NT2/D1 (cell line): ENCODE data around the gene CSTF2T.

Experiments used
- DNase-seq: peaks from one replicate; pipeline ENCODE4 v3.0.0-alpha.2; 2011; ENCODE audit warnings: low read depth, low spot score
- H3K27me3 ChIP-seq: 2 replicates; pipeline ENCODE4 v1.6.0; 2011; ENCODE audit warnings: mild to moderate bottlenecking; ENCODE audit not compliant: insufficient read length, insufficient read depth
- H3K36me3 ChIP-seq: 2 replicates; pipeline ENCODE4 v1.6.1; 2011; ENCODE audit warnings: mild to moderate bottlenecking, low read length, mixed read lengths; ENCODE audit not compliant: insufficient read depth, insufficient read length
- H3K4me1 ChIP-seq: 2 replicates; pipeline ENCODE4 v1.5.1; 2011; ENCODE audit not compliant: insufficient read depth, insufficient read length
- H3K4me3 ChIP-seq: 2 replicates; pipeline ENCODE4 v1.5.1; 2011; ENCODE audit warnings: low read depth; ENCODE audit not compliant: insufficient read length
- H3K9ac ChIP-seq: 2 replicates; pipeline ENCODE4 v1.6.0; 2011; ENCODE audit warnings: low read depth; ENCODE audit not compliant: insufficient read length
- H3K9me3 ChIP-seq: 2 replicates; pipeline ENCODE4 v1.5.1; 2011; ENCODE audit warnings: mild to moderate bottlenecking, low read length; ENCODE audit not compliant: insufficient read depth
- SUZ12 ChIP-seq: IDR thresholded peaks from 2 replicates; pipeline ENCODE4 v1.6.1; 2011; ENCODE audit not compliant: insufficient read length, insufficient read depth; ENCODE audit errors: extremely low read depth
- YY1 ChIP-seq: IDR thresholded peaks from 2 replicates; pipeline ENCODE4 v1.6.1; 2011; ENCODE audit not compliant: insufficient read length, insufficient read depth
- ZNF274 ChIP-seq: IDR thresholded peaks from 2 replicates; pipeline ENCODE4 v1.6.1; 2011; ENCODE audit warnings: mild to moderate bottlenecking, low read depth, low read length

CSTF2T gene, protein sequence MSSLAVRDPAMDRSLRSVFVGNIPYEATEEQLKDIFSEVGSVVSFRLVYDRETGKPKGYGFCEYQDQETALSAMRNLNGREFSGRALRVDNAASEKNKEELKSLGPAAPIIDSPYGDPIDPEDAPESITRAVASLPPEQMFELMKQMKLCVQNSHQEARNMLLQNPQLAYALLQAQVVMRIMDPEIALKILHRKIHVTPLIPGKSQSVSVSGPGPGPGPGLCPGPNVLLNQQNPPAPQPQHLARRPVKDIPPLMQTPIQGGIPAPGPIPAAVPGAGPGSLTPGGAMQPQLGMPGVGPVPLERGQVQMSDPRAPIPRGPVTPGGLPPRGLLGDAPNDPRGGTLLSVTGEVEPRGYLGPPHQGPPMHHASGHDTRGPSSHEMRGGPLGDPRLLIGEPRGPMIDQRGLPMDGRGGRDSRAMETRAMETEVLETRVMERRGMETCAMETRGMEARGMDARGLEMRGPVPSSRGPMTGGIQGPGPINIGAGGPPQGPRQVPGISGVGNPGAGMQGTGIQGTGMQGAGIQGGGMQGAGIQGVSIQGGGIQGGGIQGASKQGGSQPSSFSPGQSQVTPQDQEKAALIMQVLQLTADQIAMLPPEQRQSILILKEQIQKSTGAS

DNA sequence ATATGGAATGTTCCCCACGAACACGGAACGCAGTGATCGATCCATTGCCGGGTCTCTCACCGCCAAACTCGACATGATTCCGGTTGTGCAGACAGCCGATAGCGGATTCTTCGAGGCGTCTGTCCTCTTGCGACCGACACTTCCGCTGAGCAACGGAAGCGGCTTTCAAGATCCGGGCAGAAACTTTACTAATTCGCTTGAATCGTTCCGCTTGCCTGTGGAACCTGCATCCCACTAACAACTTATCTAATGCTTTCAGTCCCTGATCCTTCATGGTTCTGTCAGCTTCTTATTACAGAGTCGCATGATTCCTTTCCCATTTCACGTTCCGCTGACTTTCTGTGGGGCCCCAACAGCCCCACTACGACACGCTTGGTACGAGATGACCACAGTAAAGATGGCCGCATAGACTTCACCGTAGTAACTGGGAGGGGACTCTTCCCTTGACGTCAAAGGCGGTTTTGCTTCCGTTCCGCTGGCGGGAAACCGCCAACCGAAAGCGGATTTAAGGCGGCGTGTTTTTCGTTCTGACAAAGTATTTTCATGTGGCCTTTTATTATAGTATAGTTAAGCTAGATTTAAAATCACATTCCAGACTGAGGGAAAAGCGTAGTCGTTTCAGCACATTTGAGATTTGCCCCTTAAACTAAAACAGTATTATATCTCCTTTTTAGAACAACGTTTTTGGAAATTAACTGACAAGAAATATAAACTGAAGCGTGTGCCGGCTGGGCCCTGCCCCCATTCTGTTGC is at the start of gene CSTF2T:
TSS of gene CSTF2T (minus strand) at position 121 of the 753 bp plus-strand sequence. CDS start at position 75, 46 bp downstream.
- TF ChIP-seq YY1 (peak; percentile 89), ZNF274 (no peak), SUZ12 (no peak)
- Histone ChIP-seq H3K9ac (peak within 1 kb of the TSS; percentile 70), H3K4me1 (no peaks in the 10 kb centered on the region), H3K9me3 (peaks cover 10% of the 10 kb centered on the region; the same call in 1 of the 2 replicates), H3K27me3 (no peaks in the 10 kb centered on the region), H3K4me3 (peak within 1 kb of the TSS; percentile 53), H3K36me3 (peaks cover 12% of the 10 kb centered on the region)
- peak; percentile 54 for DNase-seq

DNA sequence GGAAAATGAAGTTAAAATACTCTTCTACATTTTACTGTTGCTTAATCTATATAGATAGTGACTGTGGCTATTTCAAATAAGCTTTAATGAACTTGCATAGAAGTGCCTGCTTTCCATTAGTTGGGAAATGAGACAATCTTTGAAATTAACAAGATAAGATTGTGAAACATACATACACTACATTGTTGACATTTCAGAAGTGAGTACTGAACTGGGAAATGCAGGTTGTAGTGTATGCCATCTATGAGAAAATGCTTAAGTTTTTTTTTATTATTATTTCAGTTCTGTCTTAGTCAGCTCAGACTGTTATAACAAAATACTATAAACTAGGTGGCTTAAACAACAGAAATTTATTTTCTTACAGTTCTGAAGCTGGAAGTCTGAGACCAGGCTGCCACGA is 49.6 kb upstream of the CSTF2T start:
- H3K27me3 ChIP-seq: no peaks in the 10 kb centered on the region
- no peak for DNase-seq
- H3K9me3 ChIP-seq: no peaks in the 10 kb centered on the region
- no peak overlapping the region for H3K4me3 ChIP-seq
- no peaks in the 10 kb centered on the region for H3K4me1 ChIP-seq
- TF ChIP-seq SUZ12: no peak
- TF ChIP-seq YY1: no peak
- TF ChIP-seq ZNF274: no peak
- H3K9ac ChIP-seq: no peak overlapping the region
- H3K36me3 ChIP-seq: no peaks in the 10 kb centered on the region

DNA sequence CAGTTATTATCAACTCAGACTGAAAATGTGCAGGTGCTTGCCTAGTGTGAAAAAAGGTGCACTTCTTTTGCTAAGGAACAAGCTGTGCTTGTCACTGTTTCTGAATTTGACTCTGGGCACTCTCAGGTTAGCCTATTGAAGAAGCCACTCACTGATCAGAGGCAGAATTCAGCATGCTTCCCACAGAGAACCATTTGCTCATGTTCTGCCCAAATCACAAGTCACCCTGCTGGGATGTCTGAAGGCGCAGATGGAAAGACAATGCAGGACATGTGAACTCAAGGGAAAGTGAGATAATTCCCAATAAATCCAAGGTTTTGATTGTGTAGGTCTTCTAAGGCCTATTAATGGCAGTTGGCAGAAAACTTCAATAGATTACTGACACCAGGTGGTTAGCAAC is 47.8 kb upstream of the CSTF2T start:
- Histone ChIP-seq H3K4me3 (no peak overlapping the region), H3K9me3 (no peaks in the 10 kb centered on the region), H3K27me3 (no peaks in the 10 kb centered on the region), H3K36me3 (no peaks in the 10 kb centered on the region), H3K9ac (no peak overlapping the region), H3K4me1 (no peaks in the 10 kb centered on the region)
- no peak for TF ChIP-seq YY1
- no peak for TF ChIP-seq ZNF274
- TF ChIP-seq SUZ12: no peak
- no peak for DNase-seq

DNA sequence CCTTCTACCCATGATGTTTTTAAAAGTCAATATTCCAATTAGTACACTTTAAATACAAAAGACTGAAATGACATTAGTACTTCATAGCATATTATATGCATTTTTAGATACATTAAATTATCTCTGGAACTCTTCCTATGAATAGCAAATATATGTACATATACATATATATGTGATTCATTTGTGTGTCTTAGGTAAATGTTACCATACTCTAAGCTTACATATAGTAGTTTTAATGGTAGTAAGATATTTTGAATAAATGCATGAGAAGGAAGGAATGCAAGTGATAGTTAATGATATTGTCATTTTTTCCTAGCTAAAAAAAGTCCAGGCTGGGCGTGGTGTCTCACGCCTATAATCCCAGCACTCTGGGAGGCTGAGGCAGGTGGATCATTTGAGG is 46.0 kb upstream of the CSTF2T start:
- H3K9ac ChIP-seq: no peak overlapping the region
- H3K9me3 ChIP-seq: no peaks in the 10 kb centered on the region
- no peaks in the 10 kb centered on the region for H3K36me3 ChIP-seq
- TF ChIP-seq ZNF274 (no peak), SUZ12 (no peak), YY1 (no peak)
- no peaks in the 10 kb centered on the region for H3K27me3 ChIP-seq
- DNase-seq: no peak
- no peaks in the 10 kb centered on the region for H3K4me1 ChIP-seq
- H3K4me3 ChIP-seq: no peak overlapping the region

DNA sequence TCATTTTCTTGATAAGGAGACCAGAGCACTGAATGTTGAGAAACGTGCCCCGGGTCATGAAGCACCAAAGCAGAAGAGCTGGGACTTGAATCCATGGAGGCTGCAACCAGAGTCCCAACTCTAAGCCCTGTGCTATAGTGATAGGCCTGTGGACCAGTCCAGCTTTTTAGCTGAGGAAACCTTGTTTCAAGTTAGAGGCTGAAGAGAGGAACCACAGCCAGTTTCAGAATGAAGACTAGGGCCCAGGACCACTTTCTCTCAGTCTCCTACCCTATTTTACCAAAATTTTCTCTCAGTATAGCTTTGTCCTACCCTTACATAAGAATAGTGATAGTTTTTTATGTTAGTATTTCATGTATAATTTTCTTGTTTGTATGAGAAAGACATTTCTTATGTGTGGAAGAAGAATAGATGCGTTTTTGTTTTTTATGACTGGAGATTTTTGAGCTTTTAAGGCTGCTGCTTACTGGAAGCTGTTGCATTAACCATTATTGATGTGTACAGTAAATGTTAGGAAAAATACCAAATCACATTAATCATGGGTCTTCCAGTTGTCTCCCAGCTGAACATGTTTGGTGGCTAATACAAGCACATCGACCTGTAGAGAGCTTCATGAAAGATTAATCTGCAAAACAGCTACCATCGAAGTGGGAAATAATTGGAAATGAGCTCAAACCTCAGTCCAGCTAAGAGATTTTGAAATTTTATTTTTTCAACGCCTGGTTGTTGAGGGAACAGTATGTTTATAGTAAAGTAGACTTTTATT is 45.0 kb upstream of the CSTF2T start:
- no peak overlapping the region for H3K4me3 ChIP-seq
- TF ChIP-seq ZNF274: no peak
- no peak for TF ChIP-seq YY1
- no peak for TF ChIP-seq SUZ12

DNA sequence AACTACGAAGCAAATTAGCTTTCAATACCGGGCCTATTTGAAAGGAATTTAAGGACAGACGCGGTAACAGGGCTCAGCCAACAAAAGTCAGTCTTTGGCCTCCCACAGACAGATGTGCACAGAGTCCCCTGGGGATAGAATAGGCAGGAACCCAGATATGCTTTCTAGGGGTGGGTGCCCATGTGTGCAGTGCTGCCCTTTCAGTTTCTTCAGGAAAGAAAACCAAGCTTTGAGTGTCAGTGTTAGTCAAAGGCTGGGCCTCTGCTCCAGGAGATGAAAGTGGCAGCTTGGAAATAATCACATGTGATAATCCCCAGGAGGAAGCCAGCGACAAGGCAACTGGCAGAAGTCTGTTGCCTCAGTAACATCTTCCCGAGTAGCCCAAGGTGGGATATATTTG is 43.8 kb upstream of the CSTF2T start:
- no peak overlapping the region for H3K9ac ChIP-seq
- H3K4me1 ChIP-seq: no peaks in the 10 kb centered on the region
- TF ChIP-seq SUZ12 (no peak), YY1 (no peak), ZNF274 (no peak)
- no peak overlapping the region for H3K4me3 ChIP-seq
- H3K27me3 ChIP-seq: no peaks in the 10 kb centered on the region
- DNase-seq: no peak
- H3K36me3 ChIP-seq: no peaks in the 10 kb centered on the region
- H3K9me3 ChIP-seq: no peaks in the 10 kb centered on the region

More for the DNA sequence above, 45.0 kb upstream of the CSTF2T start:
- no peaks in the 10 kb centered on the region for H3K9me3 ChIP-seq
- no peak overlapping the region for H3K9ac ChIP-seq
- no peak for DNase-seq
- no peaks in the 10 kb centered on the region for H3K36me3 ChIP-seq
- H3K27me3 ChIP-seq: no peaks in the 10 kb centered on the region
- H3K4me1 ChIP-seq: no peaks in the 10 kb centered on the region

DNA sequence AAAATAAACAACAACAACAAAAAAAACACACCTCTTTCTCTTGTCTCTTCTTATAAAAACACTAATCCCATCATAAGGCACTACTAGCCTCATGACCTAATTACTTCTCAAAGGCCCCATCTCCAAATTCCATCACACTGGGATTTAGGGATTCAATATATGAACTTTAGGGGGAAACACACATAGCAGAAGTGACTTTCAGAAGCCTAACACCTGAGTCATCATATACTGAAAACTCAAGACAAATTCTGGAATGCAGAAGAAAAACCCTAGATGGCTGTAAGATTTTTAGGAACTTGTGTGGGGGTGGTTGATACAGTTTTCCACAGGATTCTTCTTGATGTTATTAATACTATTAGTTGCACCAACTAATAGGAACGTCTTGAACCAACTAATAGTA is 33.7 kb upstream of the CSTF2T start:
- Histone ChIP-seq H3K4me1 (no peaks in the 10 kb centered on the region), H3K36me3 (no peaks in the 10 kb centered on the region), H3K9ac (no peak overlapping the region), H3K27me3 (no peaks in the 10 kb centered on the region), H3K4me3 (no peak overlapping the region), H3K9me3 (no peaks in the 10 kb centered on the region)
- DNase-seq: no peak
- TF ChIP-seq SUZ12 (no peak), YY1 (no peak), ZNF274 (no peak)
